GM23338 (cell line): ENCODE results near the gene THRA.

Source experiments
- CREB1 ChIP-seq: fragments of 250-450 bp; sonication (Bioruptor Pico); IDR thresholded peaks from 2 replicates; pipeline ENCODE4 v1.5.0; 2020; ENCODE audit warnings: low read depth, mild to moderate bottlenecking, moderate library complexity
- CTCF ChIP-seq, 2 experiments: fragments of 200-600 bp in 1 of 2; sonication (generic) in 1 of 2; conservative IDR thresholded peaks; 2 replicates each; pipeline versions ENCODE4 v1.5.1 to v1.6.1; 2016 to 2017; ENCODE audit warnings: antibody characterized with exemption in 2 of 2, low read depth in 2 of 2, mild to moderate bottlenecking in 2 of 2, moderate library complexity in 1 of 2
- POLR2AphosphoS5 ChIP-seq: IDR thresholded peaks from 2 replicates; pipeline ENCODE4 v1.6.1; 2016; ENCODE audit warnings: antibody characterized with exemption, low read depth

- TF ChIP-seq CTCF (conservative IDR thresholded peaks at IDR 0.05; ENCODE audit: low read depth in 2 of 2) (no peak), CREB1 (CRISPR knock-in tag) (no peak), POLR2AphosphoS5 (no peak)
Measured at GRCh38 chr17:40098846-40099618, 36.3 kb downstream of the THRA start.
